Mesothelial cell of epicardium (in vitro differentiated cells): ENCODE measurements around the gene VTI1B. TPM values are rescaled to one million over a fixed set of nuclear protein-coding genes. Genes with fewer than 3 reads are reported as not detected.
"Not testable (repeated sequence)": the region's sequence is repeated elsewhere in the genome, so short reads cannot be mapped to it uniquely, and the experiment has no call there.

ENCODE experiments used
- DNase-seq, 2 experiments: peaks; one replicate each; pipeline ENCODE4 v3.0.0; 2021; ENCODE audit warnings: low spot score in 2 of 2; ENCODE audit not compliant: unreplicated experiment in 2 of 2
- H3K27ac Mint-ChIP-seq: 2 replicates; pipeline ENCODE4 v1.8.0; 2021; ENCODE audit warnings: mixed read lengths
- H3K27me3 Mint-ChIP-seq: 2 replicates; pipeline ENCODE4 v1.8.0; 2021; ENCODE audit warnings: low read depth, mixed read lengths
- H3K36me3 Mint-ChIP-seq: 2 replicates; pipeline ENCODE4 v1.8.0; 2021; ENCODE audit warnings: mixed read lengths
- H3K4me1 Mint-ChIP-seq: 2 replicates; pipeline ENCODE4 v1.8.0; 2021; ENCODE audit warnings: mixed read lengths
- H3K4me3 Mint-ChIP-seq: 2 replicates; pipeline ENCODE4 v1.8.0; 2021; ENCODE audit warnings: mild to moderate bottlenecking, moderate library complexity, mixed read lengths
- H3K9me3 Mint-ChIP-seq: 2 replicates; pipeline ENCODE4 v1.8.0; 2021; ENCODE audit warnings: mixed read lengths
- total RNA-seq: library from RNA; stranded (reverse); gene quantifications from 3 replicates; pipeline ENCODE4 v1.2.1, GENCODE V29; 2021
- TF ChIP-seq, protein P1 (sequence below): fragments of 200-600 bp; sonication (generic); IDR thresholded peaks from one replicate; pipeline ENCODE4 v1.5.0; 2021; ENCODE audit warnings: antibody characterized with exemption; ENCODE audit not compliant: unreplicated experiment

The VTI1B gene
- total RNA-seq, 1 donor from 2014 or later: 75.7 TPM

DNA sequence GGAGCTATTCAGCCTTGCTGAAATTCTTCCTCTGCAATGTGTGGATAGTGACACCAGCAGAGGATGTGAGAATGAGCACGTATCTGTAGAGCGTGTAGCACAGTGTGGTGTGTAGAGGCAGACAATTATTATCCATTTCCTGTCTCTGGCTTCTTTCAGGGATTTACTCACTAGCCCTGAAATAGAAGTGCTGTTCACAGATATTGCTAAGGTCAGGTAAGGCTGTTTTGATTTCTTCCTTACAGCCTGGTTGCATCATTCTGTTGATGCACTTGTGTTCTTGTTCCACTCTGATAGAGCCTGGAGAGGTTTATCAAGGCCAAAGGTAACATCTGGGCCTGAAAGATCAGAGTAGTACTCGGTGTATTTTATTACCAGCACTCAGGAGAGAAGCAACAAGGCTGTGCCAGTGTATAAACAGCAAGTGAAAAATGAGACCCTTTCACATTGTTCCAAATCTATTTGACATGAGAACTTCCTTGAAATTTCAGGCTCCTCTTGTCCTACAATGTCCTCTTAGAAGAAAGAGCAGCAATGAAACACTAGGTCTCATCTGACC lies 38.0 kb downstream of the VTI1B start:
- H3K27me3 Mint-ChIP-seq: no peaks in the 10 kb centered on the region
- no peaks in the 10 kb centered on the region for H3K4me1 Mint-ChIP-seq
- TF ChIP-seq, protein P1, sequence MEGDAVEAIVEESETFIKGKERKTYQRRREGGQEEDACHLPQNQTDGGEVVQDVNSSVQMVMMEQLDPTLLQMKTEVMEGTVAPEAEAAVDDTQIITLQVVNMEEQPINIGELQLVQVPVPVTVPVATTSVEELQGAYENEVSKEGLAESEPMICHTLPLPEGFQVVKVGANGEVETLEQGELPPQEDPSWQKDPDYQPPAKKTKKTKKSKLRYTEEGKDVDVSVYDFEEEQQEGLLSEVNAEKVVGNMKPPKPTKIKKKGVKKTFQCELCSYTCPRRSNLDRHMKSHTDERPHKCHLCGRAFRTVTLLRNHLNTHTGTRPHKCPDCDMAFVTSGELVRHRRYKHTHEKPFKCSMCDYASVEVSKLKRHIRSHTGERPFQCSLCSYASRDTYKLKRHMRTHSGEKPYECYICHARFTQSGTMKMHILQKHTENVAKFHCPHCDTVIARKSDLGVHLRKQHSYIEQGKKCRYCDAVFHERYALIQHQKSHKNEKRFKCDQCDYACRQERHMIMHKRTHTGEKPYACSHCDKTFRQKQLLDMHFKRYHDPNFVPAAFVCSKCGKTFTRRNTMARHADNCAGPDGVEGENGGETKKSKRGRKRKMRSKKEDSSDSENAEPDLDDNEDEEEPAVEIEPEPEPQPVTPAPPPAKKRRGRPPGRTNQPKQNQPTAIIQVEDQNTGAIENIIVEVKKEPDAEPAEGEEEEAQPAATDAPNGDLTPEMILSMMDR: no peak
- H3K27ac Mint-ChIP-seq: no peak overlapping the region
- no peaks in the 10 kb centered on the region for H3K36me3 Mint-ChIP-seq
- no peak for DNase-seq
- no peaks in the 10 kb centered on the region for H3K9me3 Mint-ChIP-seq
- H3K4me3 Mint-ChIP-seq: no peak overlapping the region

DNA sequence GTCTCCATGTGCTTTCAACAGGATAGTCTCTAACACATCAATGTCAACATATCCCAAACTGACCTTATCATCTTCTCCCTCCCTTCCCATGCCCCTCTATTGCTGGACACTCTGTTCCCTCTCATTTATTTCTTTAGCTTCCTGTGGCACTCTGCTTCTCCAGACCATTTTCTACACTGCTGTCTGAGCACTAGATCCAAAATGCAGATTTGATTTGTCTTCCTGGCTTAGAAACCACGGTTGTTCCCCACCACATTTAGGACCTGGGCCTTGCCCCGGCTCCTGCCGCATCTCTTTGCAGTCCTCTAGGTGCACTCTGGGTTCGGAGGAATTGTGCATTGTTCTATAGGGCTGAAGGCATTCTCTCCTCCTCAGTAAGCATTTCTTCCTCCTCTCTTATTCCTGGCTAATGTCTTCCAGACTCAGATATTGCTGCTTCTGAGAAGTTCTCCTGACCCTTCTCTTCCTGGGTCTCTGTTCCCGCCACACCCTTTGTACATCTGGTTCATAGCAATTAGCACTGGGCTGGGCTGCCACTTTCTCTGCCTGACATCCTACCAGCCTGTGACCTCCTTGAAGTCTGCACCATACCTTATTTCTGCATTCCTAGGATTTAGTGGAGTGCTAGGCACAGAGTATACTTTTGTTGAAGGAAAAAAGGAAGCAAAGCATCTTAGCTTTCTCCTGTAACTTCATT lies 40.8 kb downstream of the VTI1B start:
- TF ChIP-seq, protein P1: no peak
- Mint-ChIP-seq H3K27me3 (no peaks in the 10 kb centered on the region), H3K4me1 (no peaks in the 10 kb centered on the region), H3K9me3 (no peaks in the 10 kb centered on the region), H3K36me3 (no peaks in the 10 kb centered on the region), H3K4me3 (no peak overlapping the region), H3K27ac (no peak overlapping the region)
- no peak for DNase-seq

DNA sequence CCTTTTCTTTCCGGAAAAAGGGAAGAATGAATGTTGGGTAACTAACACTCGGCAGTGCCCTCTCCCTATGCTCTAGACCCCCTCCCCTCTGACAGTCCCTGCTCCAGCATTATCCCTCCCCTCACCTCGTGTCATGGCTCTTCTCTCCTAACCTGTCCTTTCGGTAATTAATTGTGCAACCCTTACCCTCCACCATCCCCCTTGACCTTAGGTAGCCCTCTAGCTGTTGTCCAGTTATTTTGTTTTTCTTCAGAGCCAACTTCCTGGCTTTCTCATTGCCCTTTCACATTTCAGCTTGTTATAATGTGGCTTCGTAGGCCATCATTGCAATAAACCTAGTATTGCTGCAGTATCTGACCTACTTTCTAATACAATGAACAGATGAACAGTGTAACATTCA lies 43.5 kb downstream of the VTI1B start:
- no peaks in the 10 kb centered on the region for H3K4me1 Mint-ChIP-seq
- H3K9me3 Mint-ChIP-seq: no peaks in the 10 kb centered on the region
- no peak overlapping the region for H3K27ac Mint-ChIP-seq
- TF ChIP-seq, protein P1: no peak
- no peak overlapping the region for H3K4me3 Mint-ChIP-seq
- H3K27me3 Mint-ChIP-seq: no peaks in the 10 kb centered on the region
- no peaks in the 10 kb centered on the region for H3K36me3 Mint-ChIP-seq
- DNase-seq: no peak

DNA sequence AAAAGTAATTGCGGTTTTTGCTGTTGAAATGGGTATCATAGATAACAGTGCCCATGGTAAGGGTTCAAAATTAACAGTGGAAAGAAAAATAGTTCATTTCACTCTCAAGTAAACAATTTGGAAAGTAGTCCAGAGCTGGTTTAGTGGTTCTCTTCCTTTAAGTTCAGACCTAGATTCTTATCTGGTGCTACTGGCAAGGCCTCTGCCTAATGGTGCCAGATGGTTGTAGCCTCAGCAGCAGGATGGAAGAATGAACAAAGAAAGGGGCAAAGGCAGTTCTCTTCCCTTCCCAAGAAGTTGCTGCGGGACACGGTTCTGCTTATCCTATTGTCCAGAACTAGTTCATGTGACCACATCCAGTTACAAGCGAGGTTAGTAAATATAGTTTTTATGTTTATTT lies 44.2 kb downstream of the VTI1B start:
- Mint-ChIP-seq H3K36me3 (no peaks in the 10 kb centered on the region), H3K4me1 (no peaks in the 10 kb centered on the region), H3K9me3 (no peaks in the 10 kb centered on the region), H3K27ac (no peak overlapping the region), H3K4me3 (no peak overlapping the region), H3K27me3 (no peaks in the 10 kb centered on the region)
- DNase-seq: no peak
- TF ChIP-seq, protein P1: no peak

DNA sequence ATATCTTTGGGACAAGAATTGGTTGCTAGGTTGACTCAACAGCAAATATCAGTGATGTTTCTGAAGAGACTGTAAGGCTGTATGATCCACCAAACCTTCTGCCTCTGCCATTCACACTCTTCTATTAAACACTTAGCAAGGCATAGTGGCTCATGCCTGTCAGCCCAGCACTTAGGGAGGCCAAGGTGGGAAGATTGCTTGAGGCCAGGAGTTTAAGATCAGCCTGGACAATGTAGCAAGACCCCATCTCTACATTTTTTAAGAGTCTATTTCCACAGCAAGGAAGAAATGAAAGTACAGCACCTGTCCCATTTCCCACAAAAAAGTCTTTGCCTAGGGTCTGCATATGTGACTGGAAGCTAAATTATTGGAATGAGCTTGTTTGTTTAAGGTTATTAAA lies 46.9 kb downstream of the VTI1B start:
- no peaks in the 10 kb centered on the region for H3K9me3 Mint-ChIP-seq
- peaks cover 2% of the 10 kb centered on the region for H3K36me3 Mint-ChIP-seq
- H3K27ac Mint-ChIP-seq: no peak overlapping the region
- H3K4me1 Mint-ChIP-seq: peaks cover 8% of the 10 kb centered on the region
- TF ChIP-seq, protein P1: no peak
- no peak for DNase-seq
- no peaks in the 10 kb centered on the region for H3K27me3 Mint-ChIP-seq
- H3K4me3 Mint-ChIP-seq: no peak overlapping the region

DNA sequence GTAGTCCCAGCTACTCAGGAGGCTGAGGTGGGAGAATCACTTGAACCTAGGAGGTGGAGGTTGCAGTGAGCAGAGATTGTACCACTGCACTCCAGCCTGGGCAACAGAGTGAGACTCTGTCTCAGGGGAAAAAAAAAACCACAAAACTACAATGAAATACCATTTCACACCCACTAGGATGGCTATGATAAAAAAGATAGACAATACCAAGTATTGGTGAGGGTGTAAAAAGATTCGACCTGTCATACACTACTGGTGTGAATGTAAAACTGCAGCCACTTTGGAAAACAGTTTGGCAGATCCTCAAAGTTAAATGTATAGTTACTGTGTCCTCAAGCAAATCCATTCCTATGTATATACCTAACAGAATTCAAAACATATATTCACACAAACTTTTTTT lies 48.3 kb downstream of the VTI1B start:
- not testable (repeated sequence) for H3K4me3 Mint-ChIP-seq, DNase-seq, H3K27me3 Mint-ChIP-seq, H3K9me3 Mint-ChIP-seq, H3K27ac Mint-ChIP-seq, H3K36me3 Mint-ChIP-seq, H3K4me1 Mint-ChIP-seq
